ENCODE data around the gene SLC12A8.

The SLC12A8 gene

DNA sequence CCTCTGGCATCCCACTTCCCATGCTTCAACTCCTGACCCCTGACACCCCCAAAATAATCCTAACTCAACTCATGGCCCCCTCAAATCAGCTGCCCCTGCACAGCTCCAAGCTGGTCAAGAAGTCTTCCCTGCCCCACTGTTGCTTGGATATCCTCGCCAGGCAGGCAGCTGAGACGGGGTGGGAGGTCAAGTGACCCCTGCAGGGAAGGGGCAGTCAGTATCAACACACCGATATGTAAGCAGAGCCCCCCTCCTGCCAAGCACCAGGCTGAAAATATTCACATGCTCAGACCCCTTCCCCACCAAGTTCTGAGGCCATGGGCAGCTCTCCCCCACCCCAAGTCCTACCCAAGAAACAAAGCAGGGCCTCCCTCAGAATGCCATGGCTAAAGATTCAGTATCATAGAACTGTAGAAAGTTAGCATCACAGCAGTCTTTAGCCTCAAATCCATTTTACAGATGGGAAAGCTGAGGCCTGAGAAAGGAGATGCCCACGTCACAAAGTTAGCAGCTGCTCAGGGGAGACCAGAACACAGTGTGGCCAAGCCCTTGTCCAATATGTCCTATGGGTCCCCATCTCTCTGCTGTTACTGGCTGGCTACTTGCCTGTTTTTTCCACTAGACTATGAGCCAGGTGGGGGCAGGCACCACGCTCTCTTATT, 67.8 kb downstream of the SLC12A8 start:
- DNase-seq: no peak
- Histone ChIP-seq H3K27me3 (replicated peaks; ENCODE audit: insufficient read depth, low read length) (peaks cover 5% of the 10 kb centered on the region; the same call in 1 of the 2 replicates), H3K36me3 (replicated peaks; ENCODE audit: insufficient read depth, low read length) (no peaks in the 10 kb centered on the region), H3K4me1 (ENCODE audit: low read length) (peaks cover 12% of the 10 kb centered on the region), H3K27ac (ENCODE audit: low read length) (no peak overlapping the region), H3K4me3 (ENCODE audit: low read length) (no peak overlapping the region), H3K9ac (ENCODE audit: low read length) (no peak overlapping the region), H3K9me3 (replicated peaks; ENCODE audit: insufficient read depth, low read length) (no peaks in the 10 kb centered on the region), H3K79me2 (ENCODE audit: low read length) (no peaks in the 10 kb centered on the region), H2AFZ (ENCODE audit: low read length) (no peak overlapping the region), H3K9me2 (replicated peaks; ENCODE audit: insufficient read depth, low read length) (no peaks in the 10 kb centered on the region), H3K4me2 (ENCODE audit: low read depth, low read length) (no peak overlapping the region), H3F3A (ENCODE audit: insufficient read depth, low read length) (peaks cover 12% of the 10 kb centered on the region), H4K20me1 (ENCODE audit: insufficient read depth, low read length) (no peaks in the 10 kb centered on the region)
- TF ChIP-seq EZH2phosphoT487 (IDR thresholded peaks at IDR 0.05; ENCODE audit: low read length): no peak
- TF ChIP-seq, protein P1, sequence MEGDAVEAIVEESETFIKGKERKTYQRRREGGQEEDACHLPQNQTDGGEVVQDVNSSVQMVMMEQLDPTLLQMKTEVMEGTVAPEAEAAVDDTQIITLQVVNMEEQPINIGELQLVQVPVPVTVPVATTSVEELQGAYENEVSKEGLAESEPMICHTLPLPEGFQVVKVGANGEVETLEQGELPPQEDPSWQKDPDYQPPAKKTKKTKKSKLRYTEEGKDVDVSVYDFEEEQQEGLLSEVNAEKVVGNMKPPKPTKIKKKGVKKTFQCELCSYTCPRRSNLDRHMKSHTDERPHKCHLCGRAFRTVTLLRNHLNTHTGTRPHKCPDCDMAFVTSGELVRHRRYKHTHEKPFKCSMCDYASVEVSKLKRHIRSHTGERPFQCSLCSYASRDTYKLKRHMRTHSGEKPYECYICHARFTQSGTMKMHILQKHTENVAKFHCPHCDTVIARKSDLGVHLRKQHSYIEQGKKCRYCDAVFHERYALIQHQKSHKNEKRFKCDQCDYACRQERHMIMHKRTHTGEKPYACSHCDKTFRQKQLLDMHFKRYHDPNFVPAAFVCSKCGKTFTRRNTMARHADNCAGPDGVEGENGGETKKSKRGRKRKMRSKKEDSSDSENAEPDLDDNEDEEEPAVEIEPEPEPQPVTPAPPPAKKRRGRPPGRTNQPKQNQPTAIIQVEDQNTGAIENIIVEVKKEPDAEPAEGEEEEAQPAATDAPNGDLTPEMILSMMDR (IDR thresholded peaks at IDR 0.05; ENCODE audit: low read length): no peak
- no peak for TF ChIP-seq EZH2 (optimal IDR thresholded peaks at IDR 0.05; ENCODE audit: low read depth, low read length)

DNA sequence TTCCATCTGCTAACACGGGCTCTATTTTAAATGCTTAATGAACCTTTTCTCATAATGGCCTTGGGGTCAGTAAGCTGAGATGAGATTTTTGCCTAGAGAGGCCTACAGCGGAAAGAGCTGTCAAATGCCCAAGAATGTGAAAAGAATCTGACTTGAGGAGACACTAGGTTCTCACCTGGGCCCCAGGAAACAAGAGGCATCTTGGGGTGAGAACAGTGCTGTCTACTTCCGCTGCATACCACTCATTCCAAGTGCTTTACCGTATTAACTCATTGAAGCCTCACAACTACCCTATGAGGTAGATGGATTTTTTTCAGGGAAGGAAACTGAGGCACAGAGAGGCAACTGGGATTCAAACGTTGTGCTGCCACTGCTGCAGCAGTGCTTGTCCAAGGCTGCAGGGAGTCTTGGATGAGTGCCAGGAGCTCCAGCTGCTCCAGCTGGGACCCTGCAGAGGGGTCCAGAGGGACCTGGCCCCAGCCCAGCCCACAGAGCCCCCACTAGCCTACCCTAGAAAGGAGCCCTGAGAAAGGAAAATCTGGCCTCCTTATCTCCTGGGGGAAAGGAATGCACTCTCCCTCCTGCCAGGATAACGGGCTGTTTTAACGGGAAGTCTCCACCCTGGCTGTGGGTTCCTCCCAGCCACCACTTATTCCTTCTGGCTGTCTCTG, 68.4 kb downstream of the SLC12A8 start:
- H3K9me3 ChIP-seq (replicated peaks; ENCODE audit: insufficient read depth, low read length): no peaks in the 10 kb centered on the region
- H3K79me2 ChIP-seq (ENCODE audit: low read length): no peaks in the 10 kb centered on the region
- H3K36me3 ChIP-seq (replicated peaks; ENCODE audit: insufficient read depth, low read length): no peaks in the 10 kb centered on the region
- H3K9ac ChIP-seq (ENCODE audit: low read length): no peak overlapping the region
- H3K4me2 ChIP-seq (ENCODE audit: low read depth, low read length): no peak overlapping the region
- no peaks in the 10 kb centered on the region for H3K9me2 ChIP-seq (replicated peaks; ENCODE audit: insufficient read depth, low read length)
- peaks cover 12% of the 10 kb centered on the region for H3F3A ChIP-seq (ENCODE audit: insufficient read depth, low read length)
- H4K20me1 ChIP-seq (ENCODE audit: insufficient read depth, low read length): no peaks in the 10 kb centered on the region
- no peak overlapping the region for H3K27ac ChIP-seq (ENCODE audit: low read length)
- no peak overlapping the region for H3K4me3 ChIP-seq (ENCODE audit: low read length)
- DNase-seq: no peak
- peaks cover 12% of the 10 kb centered on the region for H3K4me1 ChIP-seq (ENCODE audit: low read length)
- no peak overlapping the region for H2AFZ ChIP-seq (ENCODE audit: low read length)
- TF ChIP-seq EZH2phosphoT487 (IDR thresholded peaks at IDR 0.05; ENCODE audit: low read length): no peak
- TF ChIP-seq, protein P1 (IDR thresholded peaks at IDR 0.05; ENCODE audit: low read length): no peak
- no peak for TF ChIP-seq EZH2 (optimal IDR thresholded peaks at IDR 0.05; ENCODE audit: low read depth, low read length)
- peaks cover 5% of the 10 kb centered on the region; the same call in 1 of the 2 replicates for H3K27me3 ChIP-seq (replicated peaks; ENCODE audit: insufficient read depth, low read length)

DNA sequence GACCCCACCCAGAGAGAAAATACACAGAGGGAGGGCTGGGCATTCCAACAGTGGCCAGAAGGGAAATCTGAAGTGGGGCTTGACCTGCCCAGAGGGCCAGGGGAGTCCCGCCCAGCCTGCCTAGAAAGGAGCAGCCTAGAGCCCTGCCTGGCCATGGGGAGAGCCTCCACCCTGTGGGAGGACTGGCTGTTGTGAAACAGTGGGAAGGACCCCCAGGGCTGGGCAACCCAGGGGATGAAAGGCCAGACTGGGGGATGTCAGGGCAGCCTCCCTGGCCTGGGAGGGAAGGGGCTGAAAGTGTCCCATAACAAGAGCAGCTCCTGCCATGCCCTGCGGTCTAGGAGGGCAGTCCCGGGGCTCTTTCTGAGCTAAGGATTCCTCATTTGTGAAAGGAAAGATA, 69.0 kb downstream of the SLC12A8 start:
- no peak overlapping the region for H3K27ac ChIP-seq (ENCODE audit: low read length)
- H3K4me3 ChIP-seq (ENCODE audit: low read length): no peak overlapping the region
- DNase-seq: no peak
- H3K27me3 ChIP-seq (replicated peaks; ENCODE audit: insufficient read depth, low read length): peaks cover 5% of the 10 kb centered on the region; the same call in 1 of the 2 replicates
- H2AFZ ChIP-seq (ENCODE audit: low read length): no peak overlapping the region
- no peaks in the 10 kb centered on the region for H4K20me1 ChIP-seq (ENCODE audit: insufficient read depth, low read length)
- TF ChIP-seq, protein P1 (IDR thresholded peaks at IDR 0.05; ENCODE audit: low read length): no peak
- TF ChIP-seq EZH2phosphoT487 (IDR thresholded peaks at IDR 0.05; ENCODE audit: low read length): no peak
- no peak for TF ChIP-seq EZH2 (optimal IDR thresholded peaks at IDR 0.05; ENCODE audit: low read depth, low read length)
- H3K79me2 ChIP-seq (ENCODE audit: low read length): no peaks in the 10 kb centered on the region
- H3K9me3 ChIP-seq (replicated peaks; ENCODE audit: insufficient read depth, low read length): no peaks in the 10 kb centered on the region
- no peak overlapping the region for H3K9ac ChIP-seq (ENCODE audit: low read length)
- H3F3A ChIP-seq (ENCODE audit: insufficient read depth, low read length): peaks cover 12% of the 10 kb centered on the region
- H3K9me2 ChIP-seq (replicated peaks; ENCODE audit: insufficient read depth, low read length): no peaks in the 10 kb centered on the region
- H3K4me2 ChIP-seq (ENCODE audit: low read depth, low read length): no peak overlapping the region
- no peaks in the 10 kb centered on the region for H3K36me3 ChIP-seq (replicated peaks; ENCODE audit: insufficient read depth, low read length)
- H3K4me1 ChIP-seq (ENCODE audit: low read length): peaks cover 12% of the 10 kb centered on the region
